GM19238 (cell line): ENCODE measurements around the gene DENND1A.
"Not testable (repeated sequence)": the region's sequence is repeated elsewhere in the genome, so short reads cannot be mapped to it uniquely, and the experiment has no call there.

Experiments
- DNase-seq: peaks from one replicate; pipeline ENCODE4 v3.0.0; 2011; ENCODE audit warnings: low spot score; ENCODE audit not compliant: insufficient read length

DENND1A gene

GRCh38 chr9:123657099-123657498 is 272.8 kb downstream of the DENND1A start:
- no peak for DNase-seq

GRCh38 chr9:123656565-123656964 is 273.4 kb downstream of the DENND1A start:
- no peak for DNase-seq

- no peak for DNase-seq
Measured at GRCh38 chr9:123655681-123656423, 274.1 kb downstream of the DENND1A start.

GRCh38 chr9:123654994-123655637 is 274.8 kb downstream of the DENND1A start:
- no peak for DNase-seq

GRCh38 chr9:123654218-123654993 is 275.5 kb downstream of the DENND1A start:
- DNase-seq, result no peak

GRCh38 chr9:123652416-123652815 is 277.5 kb downstream of the DENND1A start:
- DNase-seq, result no peak

GRCh38 chr9:123651871-123652270 is 278.1 kb downstream of the DENND1A start:
- DNase-seq, result no peak

GRCh38 chr9:123651273-123651672 is 278.7 kb downstream of the DENND1A start:
- no peak for DNase-seq

GRCh38 chr9:123649909-123650308 is 280.0 kb downstream of the DENND1A start:
- no peak for DNase-seq

- no peak for DNase-seq
Measured at GRCh38 chr9:123647145-123647544, 282.8 kb downstream of the DENND1A start.

GRCh38 chr9:123645762-123646161 is 284.2 kb downstream of the DENND1A start:
- DNase-seq, result no peak

- DNase-seq, result no peak
Measured at GRCh38 chr9:123645126-123645525, 284.8 kb downstream of the DENND1A start.

- no peak for DNase-seq
Measured at GRCh38 chr9:123643518-123643917, 286.4 kb downstream of the DENND1A start.

GRCh38 chr9:123642291-123643278 is 287.3 kb downstream of the DENND1A start:
- no peak for DNase-seq

GRCh38 chr9:123640792-123641222 is 289.1 kb downstream of the DENND1A start:
- DNase-seq, result no peak

GRCh38 chr9:123639743-123640142 is 290.2 kb downstream of the DENND1A start:
- no peak for DNase-seq

GRCh38 chr9:123637945-123638634 is 291.8 kb downstream of the DENND1A start:
- no peak for DNase-seq

GRCh38 chr9:123637606-123637944 is 292.4 kb downstream of the DENND1A start:
- DNase-seq, result no peak

- not testable (repeated sequence) for DNase-seq
Measured at GRCh38 chr9:123636805-123637204, 293.1 kb downstream of the DENND1A start.

- no peak for DNase-seq
Measured at GRCh38 chr9:123631862-123632261, 298.1 kb downstream of the DENND1A start.
